Ovary (tissue), 9 donors: ENCODE data around the gene SLC37A2. TPM values are rescaled to one million over a fixed set of nuclear protein-coding genes. Genes with fewer than 3 reads are reported as not detected.

Experiments used
- DNase-seq, 5 donors: peaks; one replicate each; pipeline ENCODE4 v3.0.0-alpha.2; 2019 to 2020
- H3K27ac ChIP-seq, 2 donors: fragments of 200-600 bp; one replicate each; pipeline versions ENCODE4 v1.5.1 to v1.8.0; 2019 to 2022
- H3K27me3 ChIP-seq: fragments of 200-600 bp; one replicate; pipeline ENCODE4 v1.8.0; 2022
- H3K36me3 ChIP-seq: fragments of 200-600 bp; sonication (generic); one replicate; pipeline ENCODE4 v1.5.1; 2019
- H3K4me1 ChIP-seq: one replicate; pipeline ENCODE4 v1.8.1; 2013; ENCODE audit warnings: mild to moderate bottlenecking, moderate library complexity; ENCODE audit not compliant: insufficient read depth
- H3K4me3 ChIP-seq: fragments of 200-600 bp; sonication (generic); one replicate; pipeline ENCODE4 v1.5.1; 2017
- H3K9me3 ChIP-seq, 2 donors: fragments of 200-600 bp in 1 of 2; sonication (generic) in 1 of 2; one replicate each; pipeline versions ENCODE4 v1.5.1 to v1.8.1; 2013 to 2019; ENCODE audit warnings: mild to moderate bottlenecking in 1 of 2, moderate library complexity in 1 of 2
- CTCF ChIP-seq, 3 donors: fragments of 450-650 bp in 2 of 3; fragments of 200-600 bp in 1 of 3; IDR thresholded peaks; one replicate each; pipeline versions ENCODE4 v1.5.1 to v1.8.0; 2016 to 2022; ENCODE audit warnings: antibody characterized with exemption in 3 of 3, mild to moderate bottlenecking in 1 of 3
- EP300 ChIP-seq: sonication (generic); formaldehyde crosslinking; IDR thresholded peaks from one replicate; pipeline ENCODE4 v1.6.1; 2017; ENCODE audit warnings: antibody characterized with exemption
- POLR2A ChIP-seq: fragments of 450-650 bp; IDR thresholded peaks from one replicate; pipeline ENCODE4 v1.6.1; 2017; ENCODE audit warnings: antibody characterized with exemption, mild to moderate bottlenecking, moderate library complexity
- WGBS, 3 donors: extraction: QIAGEN DNeasy Blood & Tissue Kit in 1 of 3; methylation state at CpG; one replicate each; pipeline versions ENCODE4 v1.1.5 to v1.1.7; 2013 to 2017; 5-methylcytosine and 5-hydroxymethylcytosine counted together
- intact Hi-C, 4 donors: fragments of 100-400 bp; cut with DNase I; formaldehyde crosslinking; loops; one replicate each; pipeline versions ENCODE4 v1.11.0 to v1.15.1; 2022 to 2023
- polyA plus RNA-seq, 2 donors: library from polyadenylated mRNA; stranded (reverse); fragments of 200-250 nt in 1 of 2; fragments of 350-450 nt in 1 of 2; fragmentation: Illumina TruSeq in 1 of 2; extraction: RNeasy Lipid Tissue Mini Kit (QIAGEN cat#74804) in 1 of 2; gene quantifications; one replicate each; pipeline ENCODE4 v1.2.3, GENCODE V29; 2013 to 2014
- total RNA-seq, 7 donors: library from RNA; depleted of rRNA in 2 of 7; stranded (reverse); fragments of >200 nt in 2 of 7; fragmentation: NEBNext Ultra II Directional in 3 of 7; extraction: Animal tissue kit (Norgen Biotek cat#: 25700) in 3 of 7; gene quantifications; one replicate each; pipeline versions ENCODE4 v1.1.0 to v1.2.4, GENCODE V29; 2016 to 2023
- donor health status: DM: no; HTN: no; CAD: no; lungs with moderate emphysema.
- donor health status: DM: no; HTN: no; CAD: no.
- donor health status: Bipolar disorder and iron deficiency.
- donor health status: DM: yes; HTN: yes; CAD: no.
- donor health status: DM: no; HTN: no; CAD: no.
- donor health status: DM: yes; HTN: yes; CAD: no.

Gene SLC37A2
- total and polyA plus RNA-seq, 9 donors, result 0.93 to 7.9 (median 2.2) TPM

- Histone ChIP-seq H3K9me3 (no peaks in the 10 kb centered on the region), H3K36me3 (no peaks in the 10 kb centered on the region), H3K4me1 (peaks cover 4% of the 10 kb centered on the region), H3K27ac (peak overlapping the region in 1 of 2 donors; percentile 54), H3K4me3 (no peak overlapping the region), H3K27me3 (no peaks in the 10 kb centered on the region)
- TF ChIP-seq POLR2A (no peak), EP300 (no peak), CTCF (IDR thresholded peaks at IDR 0.05) (no peak)
- intact Hi-C loops, result loop anchor here in 3 of 4 donors (5.0 to 10.0 kb wide), 5 partner anchors 54 to 314 kb away; no protein-coding TSS in a partner anchor
- DNase-seq, result peak in 1 of 5 donors; percentile 19
- 71 to 75% (median 74%) methylated on average over 6 of the region's 6 CpGs for WGBS, 3 donors
Observed at GRCh38 chr11:125090816-125091215, 27.7 kb downstream of the SLC37A2 start.

- H3K27ac ChIP-seq, result peak overlapping the region; percentile 50 to 54
- DNase-seq, result peak; percentile 53 to 66 (median 62)
- no peaks in the 10 kb centered on the region for H3K9me3 ChIP-seq
- intact Hi-C loops, result loop anchor here in 3 of 4 donors (5.0 to 10.0 kb wide), 5 partner anchors 53 to 313 kb away; no protein-coding TSS in a partner anchor
- TF ChIP-seq CTCF (IDR thresholded peaks at IDR 0.05) (peak; percentile 66 to 78 (median 72)), POLR2A (no peak)
- H3K4me1 ChIP-seq, result peaks cover 4% of the 10 kb centered on the region
- no peaks in the 10 kb centered on the region for H3K27me3 ChIP-seq
- no peak overlapping the region for H3K4me3 ChIP-seq
- no peaks in the 10 kb centered on the region for H3K36me3 ChIP-seq
- WGBS, 3 donors, result 18 to 27% (median 21%) methylated on average over 5 of the region's 5 CpGs
Observed at GRCh38 chr11:125091247-125091876, 28.3 kb downstream of the SLC37A2 start.

- TF ChIP-seq POLR2A (no peak), CTCF (IDR thresholded peaks at IDR 0.05) (no peak), EP300 (no peak)
- intact Hi-C loops, result loop anchor here in 3 of 4 donors (5.0 to 10.0 kb wide), 5 partner anchors 53 to 313 kb away; no protein-coding TSS in a partner anchor
- peak in 2 of 5 donors; percentile 11 to 17 for DNase-seq
- peaks cover 4% of the 10 kb centered on the region for H3K4me1 ChIP-seq
- H3K4me3 ChIP-seq, result no peak overlapping the region
- H3K27ac ChIP-seq, result peak overlapping the region; percentile 50 to 54
- H3K9me3 ChIP-seq, result no peaks in the 10 kb centered on the region
- no peaks in the 10 kb centered on the region for H3K27me3 ChIP-seq
- 85 to 89% (median 88%) methylated on average over 6 of the region's 6 CpGs for WGBS, 3 donors
- H3K36me3 ChIP-seq, result no peaks in the 10 kb centered on the region
Observed at GRCh38 chr11:125091877-125092664, 29.0 kb downstream of the SLC37A2 start.

- Histone ChIP-seq H3K27me3 (no peaks in the 10 kb centered on the region), H3K4me1 (peaks cover 4% of the 10 kb centered on the region), H3K36me3 (no peaks in the 10 kb centered on the region), H3K9me3 (no peaks in the 10 kb centered on the region), H3K4me3 (no peak overlapping the region), H3K27ac (no peak overlapping the region)
- intact Hi-C loops, result loop anchor here in 3 of 4 donors (5.0 to 10.0 kb wide), 5 partner anchors 52 to 312 kb away; no protein-coding TSS in a partner anchor
- no peak for DNase-seq
- WGBS, 3 donors, result 90 to 94% (median 91%) methylated on average over 6 of the region's 6 CpGs
- TF ChIP-seq EP300 (no peak), POLR2A (no peak), CTCF (IDR thresholded peaks at IDR 0.05) (no peak)
Observed at GRCh38 chr11:125092669-125093068, 29.6 kb downstream of the SLC37A2 start.
